ENCODE measurements around the gene SYT17.

Gene SYT17

DNA sequence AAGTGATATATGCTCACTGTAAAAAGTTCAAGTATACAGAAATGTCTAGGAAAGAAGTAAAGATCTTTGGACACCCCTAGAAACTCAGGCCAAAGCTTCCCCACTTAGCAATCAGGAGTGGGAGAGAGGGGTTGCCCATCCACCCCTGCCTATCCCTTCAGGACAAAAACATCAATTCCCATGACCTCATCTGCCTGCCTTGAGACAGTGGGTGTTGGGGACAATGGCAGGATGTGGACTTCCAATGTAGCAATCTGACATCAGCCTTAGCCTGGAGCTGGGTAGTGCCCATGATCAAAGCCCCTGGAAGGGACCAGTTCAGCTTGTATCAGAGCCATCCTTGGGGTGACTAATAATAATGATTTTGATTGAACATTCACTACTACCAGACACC is 36.2 kb upstream of the SYT17 start:
- no peak for TF ChIP-seq CTCF (IDR thresholded peaks at IDR 0.05; ENCODE audit: unreplicated experiment in 3 of 3)
- Mint-ChIP-seq H3K36me3 (ENCODE audit: low read depth) (peaks cover 4% of the 10 kb centered on the region), H3K9me3 (peaks cover 2% of the 10 kb centered on the region), H3K27ac (peak overlapping the region; percentile 90 to 97 (median 95)), H3K4me3 (no peak overlapping the region), H3K27me3 (ENCODE audit: low read depth) (no peaks in the 10 kb centered on the region), H3K4me1 (peaks cover 42% of the 10 kb centered on the region)

DNA sequence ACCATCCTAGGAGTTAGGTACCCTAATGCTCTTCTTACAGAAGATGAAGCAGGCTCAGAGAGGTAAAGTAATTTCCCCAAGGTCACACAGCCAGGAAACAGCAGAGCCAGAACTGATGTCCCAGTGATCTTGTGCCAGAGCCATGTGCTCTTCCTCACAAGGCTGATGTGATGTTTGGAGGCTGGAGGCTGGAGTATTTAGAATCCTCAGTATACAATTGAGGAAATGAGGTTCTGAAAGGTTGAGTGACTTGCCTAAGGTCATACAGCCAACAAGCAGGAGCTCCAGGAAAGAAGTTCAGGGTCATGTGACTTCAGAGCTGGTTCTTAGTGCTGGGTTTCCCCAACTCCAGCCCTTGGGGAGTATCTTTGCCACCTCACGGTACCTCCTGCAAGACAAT is 35.8 kb upstream of the SYT17 start:
- Mint-ChIP-seq H3K4me3 (no peak overlapping the region), H3K36me3 (ENCODE audit: low read depth) (no peaks in the 10 kb centered on the region), H3K27me3 (ENCODE audit: low read depth) (no peaks in the 10 kb centered on the region), H3K27ac (no peak overlapping the region), H3K9me3 (no peaks in the 10 kb centered on the region), H3K4me1 (peaks cover 46% of the 10 kb centered on the region)
- no peak for TF ChIP-seq CTCF (IDR thresholded peaks at IDR 0.05; ENCODE audit: unreplicated experiment in 3 of 3)

GRCh38 chr16:19132898-19133297 is 35.1 kb upstream of the SYT17 start:
- no peak overlapping the region for H3K4me3 Mint-ChIP-seq
- no peaks in the 10 kb centered on the region for H3K9me3 Mint-ChIP-seq
- no peaks in the 10 kb centered on the region for H3K27me3 Mint-ChIP-seq (ENCODE audit: low read depth)
- no peaks in the 10 kb centered on the region for H3K36me3 Mint-ChIP-seq (ENCODE audit: low read depth)
- peak overlapping the region in 1 of 3 experiments; percentile 51 for H3K27ac Mint-ChIP-seq
- no peak for TF ChIP-seq CTCF (IDR thresholded peaks at IDR 0.05; ENCODE audit: unreplicated experiment in 3 of 3)
- peaks cover 51% of the 10 kb centered on the region for H3K4me1 Mint-ChIP-seq

DNA sequence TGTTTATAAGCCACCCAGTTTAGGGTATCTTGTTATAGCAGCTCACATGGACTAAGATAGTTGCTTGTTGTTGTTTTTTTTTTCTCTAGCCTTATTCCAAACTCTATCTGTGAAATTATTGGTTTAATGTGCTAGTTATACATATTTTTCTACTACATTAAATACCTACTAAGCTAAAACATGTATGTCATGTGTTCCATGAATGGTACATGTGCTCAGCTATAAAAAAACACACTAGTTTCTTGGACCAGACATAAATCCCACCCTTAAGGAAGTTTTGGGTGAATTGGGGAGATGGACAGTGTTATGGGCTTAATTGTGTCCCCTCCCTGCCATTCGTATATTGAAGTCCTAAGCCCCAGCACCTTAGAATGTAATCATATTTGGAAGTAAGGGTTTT is 34.4 kb upstream of the SYT17 start:
- Mint-ChIP-seq H3K4me3 (no peak overlapping the region), H3K36me3 (ENCODE audit: low read depth) (no peaks in the 10 kb centered on the region), H3K4me1 (peaks cover 55% of the 10 kb centered on the region), H3K27ac (peak overlapping the region in 1 of 3 experiments; percentile 51), H3K9me3 (no peaks in the 10 kb centered on the region), H3K27me3 (ENCODE audit: low read depth) (no peaks in the 10 kb centered on the region)
- TF ChIP-seq CTCF (IDR thresholded peaks at IDR 0.05; ENCODE audit: unreplicated experiment in 3 of 3), result no peak

DNA sequence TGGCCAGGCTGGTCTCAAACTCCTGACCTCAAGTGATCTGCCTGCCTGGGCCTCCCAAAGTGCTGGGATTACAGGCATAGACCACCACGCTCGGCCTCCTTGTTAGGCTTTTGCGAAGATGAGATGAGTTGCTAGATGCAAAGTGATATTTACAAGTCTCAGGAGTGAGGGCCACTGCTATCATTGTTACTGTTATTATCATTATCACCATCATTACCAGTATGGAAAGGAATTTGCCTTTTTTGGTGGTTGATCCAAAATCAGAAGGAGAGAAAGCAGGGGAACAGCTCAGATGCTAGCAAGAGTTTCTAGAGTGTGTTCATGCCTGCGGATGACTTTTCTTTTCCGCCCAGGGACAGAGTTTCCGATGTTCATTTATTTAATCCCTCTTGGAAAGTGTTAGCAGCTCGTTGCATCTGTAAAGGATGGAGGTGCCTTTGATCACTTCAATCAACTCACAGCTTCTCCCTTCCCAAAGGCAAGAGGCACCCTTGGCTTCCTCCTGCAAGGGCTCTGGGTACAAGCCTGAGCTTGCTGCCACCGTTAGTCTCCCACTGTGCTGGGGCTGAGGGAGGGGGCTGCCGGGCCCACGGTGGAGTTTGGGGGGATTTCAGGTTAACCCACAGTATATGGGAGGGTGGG is 32.7 kb upstream of the SYT17 start:
- Mint-ChIP-seq H3K27ac (peak overlapping the region in 1 of 3 experiments; percentile 44), H3K27me3 (ENCODE audit: low read depth) (no peaks in the 10 kb centered on the region), H3K4me1 (peaks cover 54% of the 10 kb centered on the region), H3K4me3 (no peak overlapping the region), H3K36me3 (ENCODE audit: low read depth) (no peaks in the 10 kb centered on the region), H3K9me3 (no peaks in the 10 kb centered on the region)
- no peak for TF ChIP-seq CTCF (IDR thresholded peaks at IDR 0.05; ENCODE audit: unreplicated experiment in 3 of 3)

- H3K36me3 Mint-ChIP-seq (ENCODE audit: low read depth), result no peaks in the 10 kb centered on the region
- H3K27me3 Mint-ChIP-seq (ENCODE audit: low read depth), result no peaks in the 10 kb centered on the region
- no peaks in the 10 kb centered on the region for H3K9me3 Mint-ChIP-seq
- H3K4me1 Mint-ChIP-seq, result peaks cover 55% of the 10 kb centered on the region
- H3K4me3 Mint-ChIP-seq, result no peak overlapping the region
- no peak for TF ChIP-seq CTCF (IDR thresholded peaks at IDR 0.05; ENCODE audit: unreplicated experiment in 3 of 3)
- H3K27ac Mint-ChIP-seq, result peak overlapping the region in 1 of 3 experiments; percentile 88
Measured at GRCh38 chr16:19135896-19136438, 32.1 kb upstream of the SYT17 start.
